Measurements from ENCODE around the gene DGKD.
A peak's percentile ranks its signal among the peaks of the same experiment; 100 is the strongest.

Gene DGKD

GRCh38 chr2:233406865-233407264 lies 52.6 kb downstream of the DGKD start:
- Histone ChIP-seq H3K27me3 (ENCODE audit: insufficient read depth, low read length, poor library complexity, severe bottlenecking) (no peaks in the 10 kb centered on the region), H3K9me2 (replicated peaks; ENCODE audit: low read depth, low read length) (no peaks in the 10 kb centered on the region), H3K9ac (ENCODE audit: low read depth, low read length, poor library complexity, severe bottlenecking) (no peak overlapping the region), H3K4me1 (ENCODE audit: insufficient read depth, low read length, poor library complexity, severe bottlenecking) (peaks cover 41% of the 10 kb centered on the region), H3F3A (ENCODE audit: low read depth) (peaks cover 13% of the 10 kb centered on the region; the same call in 1 of the 2 replicates), H3K36me3 (ENCODE audit: insufficient read depth, low read length) (peaks cover 19% of the 10 kb centered on the region; the same call in 1 of the 2 replicates), H2AFZ (ENCODE audit: low read length) (no peak overlapping the region), H3K4me2 (ENCODE audit: low read depth, low read length, poor library complexity, severe bottlenecking) (no peak overlapping the region), H3K9me3 (ENCODE audit: insufficient read depth, low read depth, low read length) (peaks cover 8% of the 10 kb centered on the region; the same call in 1 of the 2 replicates), H3K4me3 (ENCODE audit: low read length, poor library complexity, severe bottlenecking) (no peak overlapping the region), H4K20me1 (ENCODE audit: insufficient read depth, low read length, poor library complexity, severe bottlenecking) (peaks cover 36% of the 10 kb centered on the region), H3K79me2 (ENCODE audit: insufficient read depth, low read length) (peaks cover 83% of the 10 kb centered on the region)
- TF ChIP-seq CTCF (conservative IDR thresholded peaks at IDR 0.05; ENCODE audit: low read length) (no peak), EZH2phosphoT487 (IDR thresholded peaks at IDR 0.05; ENCODE audit: borderline replicate concordance) (no peak)

GRCh38 chr2:233407771-233408181 lies 53.5 kb downstream of the DGKD start:
- peaks cover 21% of the 10 kb centered on the region; the same call in 1 of the 2 replicates for H3K36me3 ChIP-seq (ENCODE audit: insufficient read depth, low read length)
- H3K79me2 ChIP-seq (ENCODE audit: insufficient read depth, low read length) = peaks cover 83% of the 10 kb centered on the region
- H3K9ac ChIP-seq (ENCODE audit: low read depth, low read length, poor library complexity, severe bottlenecking) = no peak overlapping the region
- H3K4me2 ChIP-seq (ENCODE audit: low read depth, low read length, poor library complexity, severe bottlenecking) = no peak overlapping the region
- H3K4me3 ChIP-seq (ENCODE audit: low read length, poor library complexity, severe bottlenecking) = no peak overlapping the region
- TF ChIP-seq CTCF (conservative IDR thresholded peaks at IDR 0.05; ENCODE audit: low read length) (no peak), EZH2phosphoT487 (IDR thresholded peaks at IDR 0.05; ENCODE audit: borderline replicate concordance) (no peak)
- no peaks in the 10 kb centered on the region for H3K27me3 ChIP-seq (ENCODE audit: insufficient read depth, low read length, poor library complexity, severe bottlenecking)
- peaks cover 8% of the 10 kb centered on the region; the same call in 1 of the 2 replicates for H3K9me3 ChIP-seq (ENCODE audit: insufficient read depth, low read depth, low read length)
- H3F3A ChIP-seq (ENCODE audit: low read depth) = peaks cover 13% of the 10 kb centered on the region; the same call in 1 of the 2 replicates
- peaks cover 36% of the 10 kb centered on the region for H4K20me1 ChIP-seq (ENCODE audit: insufficient read depth, low read length, poor library complexity, severe bottlenecking)
- H2AFZ ChIP-seq (ENCODE audit: low read length) = no peak overlapping the region
- no peaks in the 10 kb centered on the region for H3K9me2 ChIP-seq (replicated peaks; ENCODE audit: low read depth, low read length)
- H3K4me1 ChIP-seq (ENCODE audit: insufficient read depth, low read length, poor library complexity, severe bottlenecking) = peaks cover 32% of the 10 kb centered on the region

- peaks cover 8% of the 10 kb centered on the region; the same call in 1 of the 2 replicates for H3K9me3 ChIP-seq (ENCODE audit: insufficient read depth, low read depth, low read length)
- H3K27me3 ChIP-seq (ENCODE audit: insufficient read depth, low read length, poor library complexity, severe bottlenecking) = no peaks in the 10 kb centered on the region
- H3F3A ChIP-seq (ENCODE audit: low read depth) = peaks cover 13% of the 10 kb centered on the region; the same call in 1 of the 2 replicates
- H3K4me2 ChIP-seq (ENCODE audit: low read depth, low read length, poor library complexity, severe bottlenecking) = peak overlapping the region; percentile 73
- H3K9ac ChIP-seq (ENCODE audit: low read depth, low read length, poor library complexity, severe bottlenecking) = no peak overlapping the region
- H3K79me2 ChIP-seq (ENCODE audit: insufficient read depth, low read length) = peaks cover 87% of the 10 kb centered on the region
- H3K9me2 ChIP-seq (replicated peaks; ENCODE audit: low read depth, low read length) = no peaks in the 10 kb centered on the region
- H3K36me3 ChIP-seq (ENCODE audit: insufficient read depth, low read length) = peaks cover 24% of the 10 kb centered on the region; the same call in 1 of the 2 replicates
- H4K20me1 ChIP-seq (ENCODE audit: insufficient read depth, low read length, poor library complexity, severe bottlenecking) = peaks cover 39% of the 10 kb centered on the region
- H2AFZ ChIP-seq (ENCODE audit: low read length) = no peak overlapping the region
- H3K4me3 ChIP-seq (ENCODE audit: low read length, poor library complexity, severe bottlenecking) = no peak overlapping the region
- peaks cover 29% of the 10 kb centered on the region for H3K4me1 ChIP-seq (ENCODE audit: insufficient read depth, low read length, poor library complexity, severe bottlenecking)
- TF ChIP-seq EZH2phosphoT487 (IDR thresholded peaks at IDR 0.05; ENCODE audit: borderline replicate concordance) = no peak
- no peak for TF ChIP-seq CTCF (conservative IDR thresholded peaks at IDR 0.05; ENCODE audit: low read length)
These were observed 54.3 kb downstream of the DGKD start for GRCh38 chr2:233408366-233409285.

Measured in Loucy (cell line).